ENCODE data around the gene SORCS2. TPM values are rescaled to one million over a fixed set of nuclear protein-coding genes. Genes with fewer than 3 reads are reported as not detected.

Gene SORCS2
- total and polyA plus RNA-seq, 2 of the 13 experiments (the other 11 are each of a cell fraction or from before 2014, with no cell fraction given): 0.82 to 1.0 TPM

GRCh38 chr4:7323461-7323871, 131.1 kb downstream of the SORCS2 start:
- WGBS (ENCODE audit: low lambda C conversion rate): 16% methylated on average over 4 of the region's 5 CpGs
- Histone ChIP-seq H3K4me3 (replicated peaks in 1 of 3; ENCODE audit: insufficient read depth in 1 of 3, low read depth in 2 of 3, low read length in 3 of 3) (no peak overlapping the region), H3K4me1 (ENCODE audit: insufficient read depth, low read length) (no peaks in the 10 kb centered on the region), H3K9me3 (ENCODE audit: low read length) (no peaks in the 10 kb centered on the region), H3K27me3 (ENCODE audit: control insufficient read depth in 1 of 2, insufficient read depth in 2 of 2, low read length in 2 of 2) (peaks cover 1 to 22% of the 10 kb centered on the region in 2 experiments; a peak in 3 of 5 replicates), H3K4me2 (ENCODE audit: low read depth, low read length) (no peak overlapping the region), H3K27ac (ENCODE audit: extremely low read length, insufficient read depth, low read length) (no peak overlapping the region), H3K79me2 (ENCODE audit: insufficient read depth, low read length) (no peaks in the 10 kb centered on the region), H3K36me3 (replicated peaks in 1 of 2; ENCODE audit: control insufficient read depth in 1 of 2, insufficient read depth in 2 of 2, low read length in 2 of 2) (no peaks in the 10 kb centered on the region), H4K20me1 (ENCODE audit: insufficient read depth, low read length) (no peaks in the 10 kb centered on the region), H3K9ac (ENCODE audit: insufficient read depth, low read depth, low read length) (no peak overlapping the region), H2AFZ (ENCODE audit: low read length) (no peak overlapping the region)
- intact Hi-C loops (cut with micrococcal nuclease; ENCODE audit: unreplicated experiment) (no loop called here), in situ Hi-C loops (cut with HindIII; ENCODE audit: extremely low pct_ligation_motif_present, low pct_unique_long_range_greater_than_20kb) (no loop called here)
- no peak for TF ChIP-seq ZFP36L2 (CRISPR knock-in tag; IDR thresholded peaks at IDR 0.05)
- TF ChIP-seq ZNF317 (CRISPR knock-in tag; IDR thresholded peaks at IDR 0.05): no peak
- no peak for TF ChIP-seq CENPT (CRISPR knock-in tag; IDR thresholded peaks at IDR 0.05; ENCODE audit: low read depth)
- TF ChIP-seq SATB2 (CRISPR knock-in tag; IDR thresholded peaks at IDR 0.05): no peak
- no peak for TF ChIP-seq NCOA2 (CRISPR knock-in tag; IDR thresholded peaks at IDR 0.05)
- no peak for TF ChIP-seq FOXP4 (CRISPR knock-in tag; IDR thresholded peaks at IDR 0.05)
- TF ChIP-seq DZIP1 (CRISPR knock-in tag; IDR thresholded peaks at IDR 0.05): no peak
- TF ChIP-seq PHF8 (CRISPR knock-in tag; IDR thresholded peaks at IDR 0.05): no peak
- TF ChIP-seq PLRG1 (conservative IDR thresholded peaks at IDR 0.05): no peak
- TF ChIP-seq CEBPB (IDR thresholded peaks at IDR 0.05; ENCODE audit: borderline replicate concordance, low read depth, low read length): no peak
- TF ChIP-seq GMEB1 (CRISPR knock-in tag; IDR thresholded peaks at IDR 0.05; ENCODE audit: borderline replicate concordance): no peak
- TF ChIP-seq ZNF746 (CRISPR knock-in tag; IDR thresholded peaks at IDR 0.05): no peak
- TF ChIP-seq ZSCAN31 (CRISPR knock-in tag; IDR thresholded peaks at IDR 0.05; ENCODE audit: low read depth): no peak
- TF ChIP-seq ATF7 (IDR thresholded peaks at IDR 0.05): no peak
- no peak for TF ChIP-seq ATF7 (CRISPR knock-in tag; IDR thresholded peaks at IDR 0.05)
- TF ChIP-seq ZNF720 (CRISPR knock-in tag; IDR thresholded peaks at IDR 0.05): no peak
- no peak for TF ChIP-seq BCL3 (CRISPR knock-in tag; IDR thresholded peaks at IDR 0.05)
- TF ChIP-seq HOXA7 (CRISPR knock-in tag; IDR thresholded peaks at IDR 0.05): no peak
- TF ChIP-seq SMARCC2 (IDR thresholded peaks at IDR 0.05): no peak
- no peak for TF ChIP-seq FOXM1 (CRISPR knock-in tag; IDR thresholded peaks at IDR 0.05)
- TF ChIP-seq ZNF713 (CRISPR knock-in tag; IDR thresholded peaks at IDR 0.05): no peak
- ATAC-seq: no peak
- POLR2A ChIA-PET: no interaction called here
- DNase-seq (ENCODE audit: low spot score): no peak
- CTCF ChIA-PET (ENCODE audit: low intra/inter-chr PET ratio, low total read pairs): no interaction called here
- FAIRE-seq: no peak
- BruUV-seq (replicated peaks): no TSS peak
